CD4-positive, alpha-beta T cell (primary cell): ENCODE results near the gene INPP4A. TPM values are rescaled to one million over a fixed set of nuclear protein-coding genes. Genes with fewer than 3 reads are reported as not detected.
A peak's percentile ranks its signal among the peaks of the same experiment; 100 is the strongest.

Source experiments
- ATAC-seq: fragments of 200-7000 bp; cut with Tn5 transposase; one replicate; pipeline ENCODE4 v1.10.0; 2022; ENCODE audit warnings: mild to moderate bottlenecking; ENCODE audit not compliant: poor library complexity
- CTCF ChIA-PET: fragments of 350-600 bp; sonication (Branson Sonifier 250); formaldehyde crosslinking; loops from one replicate; lab custom pipeline; 2021; ENCODE audit warnings: antibody characterized with exemption, inconsistent platforms; lab: Charles Lee
- POLR2A ChIA-PET: fragments of 350-600 bp; sonication (Branson Sonifier 250); formaldehyde crosslinking; loops from one replicate; lab custom pipeline; 2021; ENCODE audit warnings: antibody characterized with exemption, inconsistent platforms; lab: Charles Lee
- DNase-seq, 14 experiments: peaks; one replicate each; pipeline ENCODE4 v3.0.0-alpha.2; 2013 to 2020; ENCODE audit warnings: mixed read lengths in 2 of 14
- H3K27ac ChIP-seq, 2 donors: one replicate each; pipeline versions ENCODE4 v1.5.1 to v1.7.0; 2013; ENCODE audit warnings: low read length in 2 of 2, low read depth in 1 of 2, mild to moderate bottlenecking in 1 of 2
- H3K27me3 ChIP-seq, 2 experiments: 1 replicate in 1 of 2; 2 replicates in 1 of 2; pipeline versions ENCODE4 v1.6.1 to v1.7.0; 2013; ENCODE audit warnings: low read length in 2 of 2, control low read depth in 1 of 2, mild to moderate bottlenecking in 1 of 2, moderate library complexity in 1 of 2; ENCODE audit not compliant: insufficient read depth in 2 of 2, control insufficient read depth in 1 of 2
- H3K36me3 ChIP-seq: one replicate; pipeline ENCODE4 v1.6.1; 2013; ENCODE audit warnings: low read length, control low read depth; ENCODE audit not compliant: insufficient read depth
- H3K4me1 ChIP-seq: one replicate; pipeline ENCODE4 v1.6.1; 2013; ENCODE audit warnings: low read length, control low read depth; ENCODE audit not compliant: insufficient read depth
- H3K4me3 ChIP-seq: one replicate; pipeline ENCODE4 v1.5.1; 2013; ENCODE audit warnings: mild to moderate bottlenecking, low read length, moderate library complexity
- H3K9me3 ChIP-seq, 2 experiments: 1 replicate in 1 of 2; 2 replicates in 1 of 2; pipeline versions ENCODE4 v1.6.1 to v1.7.0; 2013; ENCODE audit warnings: low read length in 2 of 2, mild to moderate bottlenecking in 2 of 2, control low read depth in 1 of 2, moderate library complexity in 1 of 2; ENCODE audit not compliant: control insufficient read depth in 1 of 2, insufficient read depth in 1 of 2
- H3K27ac Mint-ChIP-seq: one replicate; pipeline ENCODE4 v1.8.0; 2020; ENCODE audit warnings: mixed read lengths
- H3K27me3 Mint-ChIP-seq: one replicate; pipeline ENCODE4 v1.8.0; 2021; ENCODE audit warnings: mixed read lengths
- H3K36me3 Mint-ChIP-seq: one replicate; pipeline ENCODE4 v1.8.0; 2021; ENCODE audit warnings: low read depth, mixed read lengths
- H3K4me1 Mint-ChIP-seq: one replicate; pipeline ENCODE4 v1.8.0; 2021; ENCODE audit warnings: low read depth, mixed read lengths
- H3K4me3 Mint-ChIP-seq: one replicate; pipeline ENCODE4 v1.8.0; 2020; ENCODE audit warnings: mild to moderate bottlenecking, mixed read lengths
- H3K9me3 Mint-ChIP-seq: one replicate; pipeline ENCODE4 v1.8.0; 2020; ENCODE audit warnings: mixed read lengths
- intact Hi-C, 2 experiments: fragments of 100-400 bp; cut with DNase I in 1 of 2; cut with micrococcal nuclease in 1 of 2; formaldehyde crosslinking; loops; one replicate each; pipeline versions ENCODE4 v1.15.1 to v1.9.0; 2023 to 2025; cut with DNase I, micrococcal nuclease
- total RNA-seq, 174 experiments: library from RNA in 2 of 174; stranded (reverse) in 2 of 174; gene quantifications; one replicate each; pipeline ENCODE4 v1.2.3 and lab custom pipeline; 2021 to 2026
- TF ChIP-seq, protein P1 (sequence below): fragments of 200-600 bp; IDR thresholded peaks from one replicate; pipeline ENCODE4 v1.8.0; 2022; ENCODE audit warnings: antibody characterized with exemption, mild to moderate bottlenecking

The INPP4A gene
- total RNA-seq, 2 experiments from 2014 or later, result 86.4 to 89.2 TPM

DNA sequence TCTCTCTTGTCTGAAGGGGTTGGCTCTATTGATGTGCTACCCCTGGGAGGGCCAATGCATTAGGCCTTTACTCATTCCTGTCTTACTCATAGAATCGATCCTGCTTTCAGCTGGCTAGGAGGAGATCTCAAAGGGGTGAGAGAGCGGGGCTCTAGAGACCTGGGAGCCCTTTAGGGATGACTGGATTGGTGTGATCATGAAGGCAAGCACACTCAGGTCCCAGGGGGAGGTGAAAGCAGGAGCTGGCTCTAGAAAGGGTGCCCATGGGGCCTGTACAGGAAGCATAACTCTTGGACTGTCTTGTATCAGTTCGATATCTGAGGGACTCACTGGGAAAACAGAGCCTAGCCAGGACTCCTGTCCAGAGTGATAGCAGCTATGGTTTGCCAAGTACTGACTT, 47.8 kb downstream of the INPP4A start:
- DNase-seq (peak in 1 of 14 experiments; percentile 11), ATAC-seq (no peak)
- H3K36me3 Mint-ChIP-seq, result peaks cover 72% of the 10 kb centered on the region
- intact Hi-C loops, result no loop called here
- H3K9me3 ChIP-seq, result peaks cover 8 to 10% of the 10 kb centered on the region in 2 experiments
- peaks cover 92% of the 10 kb centered on the region for H3K4me1 Mint-ChIP-seq
- no peaks in the 10 kb centered on the region for H3K27me3 ChIP-seq
- no peaks in the 10 kb centered on the region for H3K9me3 Mint-ChIP-seq
- H3K36me3 ChIP-seq, result peaks cover 37% of the 10 kb centered on the region
- peaks cover 54% of the 10 kb centered on the region for H3K4me1 ChIP-seq
- peak overlapping the region; percentile 57 for H3K27ac Mint-ChIP-seq
- POLR2A ChIA-PET, result interaction anchor here (3.5 kb wide), 1 partner anchor 28 kb away, joined by 14 read pairs; no protein-coding TSS in a partner anchor
- H3K27ac ChIP-seq, result no peak overlapping the region
- H3K4me3 Mint-ChIP-seq, result no peak overlapping the region
- TF ChIP-seq, protein P1, sequence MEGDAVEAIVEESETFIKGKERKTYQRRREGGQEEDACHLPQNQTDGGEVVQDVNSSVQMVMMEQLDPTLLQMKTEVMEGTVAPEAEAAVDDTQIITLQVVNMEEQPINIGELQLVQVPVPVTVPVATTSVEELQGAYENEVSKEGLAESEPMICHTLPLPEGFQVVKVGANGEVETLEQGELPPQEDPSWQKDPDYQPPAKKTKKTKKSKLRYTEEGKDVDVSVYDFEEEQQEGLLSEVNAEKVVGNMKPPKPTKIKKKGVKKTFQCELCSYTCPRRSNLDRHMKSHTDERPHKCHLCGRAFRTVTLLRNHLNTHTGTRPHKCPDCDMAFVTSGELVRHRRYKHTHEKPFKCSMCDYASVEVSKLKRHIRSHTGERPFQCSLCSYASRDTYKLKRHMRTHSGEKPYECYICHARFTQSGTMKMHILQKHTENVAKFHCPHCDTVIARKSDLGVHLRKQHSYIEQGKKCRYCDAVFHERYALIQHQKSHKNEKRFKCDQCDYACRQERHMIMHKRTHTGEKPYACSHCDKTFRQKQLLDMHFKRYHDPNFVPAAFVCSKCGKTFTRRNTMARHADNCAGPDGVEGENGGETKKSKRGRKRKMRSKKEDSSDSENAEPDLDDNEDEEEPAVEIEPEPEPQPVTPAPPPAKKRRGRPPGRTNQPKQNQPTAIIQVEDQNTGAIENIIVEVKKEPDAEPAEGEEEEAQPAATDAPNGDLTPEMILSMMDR, result no peak
- H3K27me3 Mint-ChIP-seq, result no peaks in the 10 kb centered on the region
- CTCF ChIA-PET, result interaction anchor here (1.2 kb wide), 1 partner anchor 108 kb away, joined by 3 read pairs; no protein-coding TSS in a partner anchor
- H3K4me3 ChIP-seq, result no peak overlapping the region

DNA sequence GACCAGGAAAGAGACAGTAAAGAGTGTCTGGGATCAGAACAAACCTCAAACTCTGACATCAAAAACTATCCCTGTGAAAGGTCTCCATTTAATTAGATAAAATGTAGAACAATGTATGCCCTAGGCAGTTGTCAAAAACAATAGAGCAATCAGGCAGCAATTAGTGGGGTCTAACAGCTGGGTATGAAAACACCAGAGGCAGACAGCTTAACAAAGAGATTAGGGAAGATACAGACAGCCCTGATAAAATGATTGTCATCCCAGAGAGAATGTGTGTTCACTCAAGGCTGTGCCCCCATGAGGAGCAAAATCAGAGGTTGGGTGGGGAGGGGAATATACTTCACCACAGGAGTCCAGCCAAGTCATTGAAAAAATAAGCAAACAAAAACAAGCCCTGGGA, 50.0 kb downstream of the INPP4A start:
- no peak overlapping the region for H3K27ac ChIP-seq
- intact Hi-C loops, result no loop called here
- peaks cover 38% of the 10 kb centered on the region for H3K4me1 ChIP-seq
- peak overlapping the region; percentile 49 for H3K27ac Mint-ChIP-seq
- H3K36me3 Mint-ChIP-seq, result peaks cover 90% of the 10 kb centered on the region
- peaks cover 11 to 12% of the 10 kb centered on the region in 2 experiments for H3K9me3 ChIP-seq
- POLR2A ChIA-PET, result interaction anchor here (0.8 to 3.5 kb wide), 2 partner anchors 30 to 38 kb away, joined by 3 to 14 read pairs; no protein-coding TSS in a partner anchor
- peak overlapping the region; percentile 23 for H3K4me3 Mint-ChIP-seq
- no peaks in the 10 kb centered on the region for H3K27me3 Mint-ChIP-seq
- TF ChIP-seq, protein P1, result no peak
- peaks cover 52% of the 10 kb centered on the region for H3K36me3 ChIP-seq
- H3K4me1 Mint-ChIP-seq, result peaks cover 92% of the 10 kb centered on the region
- no peaks in the 10 kb centered on the region for H3K27me3 ChIP-seq
- no peaks in the 10 kb centered on the region for H3K9me3 Mint-ChIP-seq
- DNase-seq, result no peak
- ATAC-seq, result no peak
- H3K4me3 ChIP-seq, result no peak overlapping the region
- CTCF ChIA-PET, result interaction anchor here (1.1 kb wide), 1 partner anchor 11 kb away, joined by 3 read pairs; no protein-coding TSS in a partner anchor

DNA sequence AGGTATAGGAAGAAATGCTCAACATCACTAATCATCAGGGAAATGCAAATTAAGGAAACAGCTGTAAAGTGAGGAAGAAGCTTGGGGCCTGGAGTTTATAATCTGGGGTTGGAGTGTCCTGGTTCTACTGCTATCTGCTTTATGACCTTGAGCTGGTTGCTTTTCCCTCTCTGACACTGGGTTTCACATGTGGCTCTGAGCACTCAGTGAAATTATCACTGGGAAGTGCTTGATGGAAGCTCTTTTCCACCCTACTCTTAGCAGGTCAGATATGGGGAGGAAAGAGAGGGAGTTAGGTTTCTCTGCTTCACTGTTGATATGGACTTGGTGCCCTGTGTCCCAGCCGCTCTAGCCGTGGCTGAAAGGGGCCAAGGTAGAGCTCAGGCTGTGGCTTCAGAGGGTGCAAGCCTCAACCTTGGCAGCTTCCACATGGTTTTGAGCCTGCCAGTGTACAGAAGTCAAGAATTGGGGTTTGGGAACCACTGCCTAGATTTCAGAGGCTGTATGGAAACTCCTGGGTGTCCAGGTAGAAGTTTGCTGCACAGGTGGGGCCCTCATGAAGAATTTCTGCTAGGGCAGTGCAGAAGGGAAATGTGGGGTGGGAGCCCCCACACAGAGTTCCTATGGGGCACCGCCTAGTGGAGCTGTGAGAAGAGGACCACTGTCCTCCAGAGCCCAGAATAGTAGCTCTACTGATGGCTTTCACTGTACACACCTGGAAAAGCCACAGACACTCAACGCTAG, 52.3 kb downstream of the INPP4A start:
- DNase-seq, result no peak
- H3K4me3 ChIP-seq, result no peak overlapping the region
- H3K27me3 ChIP-seq, result no peaks in the 10 kb centered on the region
- no peak overlapping the region for H3K4me3 Mint-ChIP-seq
- TF ChIP-seq, protein P1, result no peak
- no peak for ATAC-seq
- peaks cover 47% of the 10 kb centered on the region for H3K36me3 ChIP-seq
- H3K4me1 Mint-ChIP-seq, result peaks cover 87% of the 10 kb centered on the region
- H3K27me3 Mint-ChIP-seq, result no peaks in the 10 kb centered on the region
- peak overlapping the region; percentile 83 for H3K27ac Mint-ChIP-seq
- ChIA-PET POLR2A (interaction anchor here (1.0 kb wide), 1 partner anchor 13 kb away, joined by 3 read pairs; no protein-coding TSS in a partner anchor), CTCF (no interaction called here)
- intact Hi-C loops, result no loop called here
- no peak overlapping the region for H3K27ac ChIP-seq
- peaks cover 11 to 12% of the 10 kb centered on the region in 2 experiments for H3K9me3 ChIP-seq
- H3K36me3 Mint-ChIP-seq, result peaks cover 83% of the 10 kb centered on the region
- no peaks in the 10 kb centered on the region for H3K9me3 Mint-ChIP-seq
- peaks cover 49% of the 10 kb centered on the region for H3K4me1 ChIP-seq
